ENCODE data around the gene ATP2B2.

Gene ATP2B2

GRCh38 chr3:10404876-10405275, 100.5 kb downstream of the ATP2B2 start:
- Histone ChIP-seq H3K4me2 (ENCODE audit: insufficient read depth, low read length, poor library complexity, severe bottlenecking) (no peak overlapping the region), H3K36me3 (replicated peaks in 1 of 2; ENCODE audit: control insufficient read depth in 2 of 2, insufficient read depth in 2 of 2, low read length in 2 of 2) (no peaks in the 10 kb centered on the region), H2AFZ (ENCODE audit: low read length) (no peak overlapping the region), H2BK15ac (ENCODE audit: low read length) (no peak overlapping the region), H2AK5ac (ENCODE audit: low read depth, low read length) (no peak overlapping the region), H4K8ac (ENCODE audit: low read depth, low read length) (no peak overlapping the region), H3K18ac (ENCODE audit: low read length) (no peak overlapping the region), H3K79me1 (ENCODE audit: low read depth, low read length) (no peaks in the 10 kb centered on the region), H3K4me1 (ENCODE audit: control insufficient read depth in 2 of 2, insufficient read depth in 1 of 2, low read depth in 1 of 2, low read length in 2 of 2) (no peaks in the 10 kb centered on the region), H3K4me3 (ENCODE audit: low read length in 2 of 2) (no peak overlapping the region), H2BK12ac (ENCODE audit: low read length) (no peak overlapping the region), H3K9ac (ENCODE audit: low read depth, low read length, poor library complexity) (no peak overlapping the region), H3K27me3 (ENCODE audit: control insufficient read depth in 3 of 3, insufficient read depth in 3 of 3, low read depth in 1 of 3, low read length in 3 of 3) (peaks cover 0 to 40% (median 0%) of the 10 kb centered on the region in 3 experiments), H3K23ac (ENCODE audit: low read depth, low read length, poor library complexity) (no peak overlapping the region), H2BK120ac (ENCODE audit: low read depth, low read length) (no peak overlapping the region), H2BK5ac (ENCODE audit: low read length) (no peak overlapping the region), H4K91ac (ENCODE audit: low read depth, low read length, poor library complexity) (no peak overlapping the region), H3K27ac (replicated peaks; ENCODE audit: low read length) (no peak overlapping the region), H3K14ac (ENCODE audit: low read length) (no peak overlapping the region), H3K9me3 (replicated peaks in 1 of 2; ENCODE audit: control insufficient read depth in 2 of 2, insufficient read depth in 1 of 2, low read depth in 1 of 2, low read length in 2 of 2) (no peaks in the 10 kb centered on the region), H3K4ac (ENCODE audit: low read length) (no peak overlapping the region)
- no CpG with 5 or more reads among the region's 3 CpGs for WGBS, 2 donors (ENCODE audit: extremely low coverage in 2 of 2, insufficient read length in 2 of 2, insufficient replicate concordance in 1 of 2)
- DNase-seq (ENCODE audit: low spot score), result no peak

GRCh38 chr3:10404377-10404776, 101.0 kb downstream of the ATP2B2 start:
- no peak overlapping the region for H3K4ac ChIP-seq (ENCODE audit: low read length)
- no peaks in the 10 kb centered on the region for H3K4me1 ChIP-seq (ENCODE audit: control insufficient read depth in 2 of 2, insufficient read depth in 1 of 2, low read depth in 1 of 2, low read length in 2 of 2)
- H4K8ac ChIP-seq (ENCODE audit: low read depth, low read length), result no peak overlapping the region
- no CpG with 5 or more reads among the region's 4 CpGs for WGBS, 2 donors (ENCODE audit: extremely low coverage in 2 of 2, insufficient read length in 2 of 2, insufficient replicate concordance in 1 of 2)
- no peak overlapping the region for H2BK120ac ChIP-seq (ENCODE audit: low read depth, low read length)
- H3K79me1 ChIP-seq (ENCODE audit: low read depth, low read length), result no peaks in the 10 kb centered on the region
- H3K9me3 ChIP-seq (replicated peaks in 1 of 2; ENCODE audit: control insufficient read depth in 2 of 2, insufficient read depth in 1 of 2, low read depth in 1 of 2, low read length in 2 of 2), result no peaks in the 10 kb centered on the region
- no peak overlapping the region for H3K27ac ChIP-seq (replicated peaks; ENCODE audit: low read length)
- no peak overlapping the region for H3K4me3 ChIP-seq (ENCODE audit: low read length in 2 of 2)
- peaks cover 0 to 40% (median 0%) of the 10 kb centered on the region in 3 experiments for H3K27me3 ChIP-seq (ENCODE audit: control insufficient read depth in 3 of 3, insufficient read depth in 3 of 3, low read depth in 1 of 3, low read length in 3 of 3)
- H2BK12ac ChIP-seq (ENCODE audit: low read length), result no peak overlapping the region
- H3K4me2 ChIP-seq (ENCODE audit: insufficient read depth, low read length, poor library complexity, severe bottlenecking), result no peak overlapping the region
- H3K9ac ChIP-seq (ENCODE audit: low read depth, low read length, poor library complexity), result no peak overlapping the region
- no peak overlapping the region for H3K18ac ChIP-seq (ENCODE audit: low read length)
- no peak overlapping the region for H2BK15ac ChIP-seq (ENCODE audit: low read length)
- no peak overlapping the region for H2AK5ac ChIP-seq (ENCODE audit: low read depth, low read length)
- H4K91ac ChIP-seq (ENCODE audit: low read depth, low read length, poor library complexity), result no peak overlapping the region
- H3K36me3 ChIP-seq (replicated peaks in 1 of 2; ENCODE audit: control insufficient read depth in 2 of 2, insufficient read depth in 2 of 2, low read length in 2 of 2), result no peaks in the 10 kb centered on the region
- no peak for DNase-seq (ENCODE audit: low spot score)
- no peak overlapping the region for H2AFZ ChIP-seq (ENCODE audit: low read length)
- no peak overlapping the region for H2BK5ac ChIP-seq (ENCODE audit: low read length)
- no peak overlapping the region for H3K23ac ChIP-seq (ENCODE audit: low read depth, low read length, poor library complexity)
- no peak overlapping the region for H3K14ac ChIP-seq (ENCODE audit: low read length)

- no peaks in the 10 kb centered on the region for H3K79me1 ChIP-seq (ENCODE audit: low read depth, low read length)
- H3K4me1 ChIP-seq (ENCODE audit: control insufficient read depth in 2 of 2, insufficient read depth in 1 of 2, low read depth in 1 of 2, low read length in 2 of 2), result no peaks in the 10 kb centered on the region
- no peak overlapping the region for H3K14ac ChIP-seq (ENCODE audit: low read length)
- H3K27me3 ChIP-seq (ENCODE audit: control insufficient read depth in 3 of 3, insufficient read depth in 3 of 3, low read depth in 1 of 3, low read length in 3 of 3), result peaks cover 0 to 29% (median 0%) of the 10 kb centered on the region in 3 experiments
- no peak overlapping the region for H3K4me3 ChIP-seq (ENCODE audit: low read length in 2 of 2)
- H2BK5ac ChIP-seq (ENCODE audit: low read length), result no peak overlapping the region
- no peak overlapping the region for H3K4ac ChIP-seq (ENCODE audit: low read length)
- no peaks in the 10 kb centered on the region for H3K36me3 ChIP-seq (replicated peaks in 1 of 2; ENCODE audit: control insufficient read depth in 2 of 2, insufficient read depth in 2 of 2, low read length in 2 of 2)
- H2BK15ac ChIP-seq (ENCODE audit: low read length), result no peak overlapping the region
- H3K9ac ChIP-seq (ENCODE audit: low read depth, low read length, poor library complexity), result no peak overlapping the region
- H3K23ac ChIP-seq (ENCODE audit: low read depth, low read length, poor library complexity), result no peak overlapping the region
- H3K27ac ChIP-seq (replicated peaks; ENCODE audit: low read length), result no peak overlapping the region
- H2BK120ac ChIP-seq (ENCODE audit: low read depth, low read length), result no peak overlapping the region
- H2AFZ ChIP-seq (ENCODE audit: low read length), result no peak overlapping the region
- no peak overlapping the region for H3K4me2 ChIP-seq (ENCODE audit: insufficient read depth, low read length, poor library complexity, severe bottlenecking)
- no peaks in the 10 kb centered on the region for H3K9me3 ChIP-seq (replicated peaks in 1 of 2; ENCODE audit: control insufficient read depth in 2 of 2, insufficient read depth in 1 of 2, low read depth in 1 of 2, low read length in 2 of 2)
- no peak overlapping the region for H2AK5ac ChIP-seq (ENCODE audit: low read depth, low read length)
- H2BK12ac ChIP-seq (ENCODE audit: low read length), result no peak overlapping the region
- DNase-seq (ENCODE audit: low spot score), result no peak
- no peak overlapping the region for H3K18ac ChIP-seq (ENCODE audit: low read length)
- H4K91ac ChIP-seq (ENCODE audit: low read depth, low read length, poor library complexity), result no peak overlapping the region
- H4K8ac ChIP-seq (ENCODE audit: low read depth, low read length), result no peak overlapping the region
- WGBS, 2 donors (ENCODE audit: extremely low coverage in 2 of 2, insufficient read length in 2 of 2, insufficient replicate concordance in 1 of 2), result no CpG with 5 or more reads among the region's 14 CpGs
Observed at GRCh38 chr3:10401990-10402761, 103.2 kb downstream of the ATP2B2 start.

- Histone ChIP-seq H3K14ac (ENCODE audit: low read length) (no peak overlapping the region), H3K4me3 (ENCODE audit: low read length in 2 of 2) (no peak overlapping the region), H3K4ac (ENCODE audit: low read length) (no peak overlapping the region), H4K91ac (ENCODE audit: low read depth, low read length, poor library complexity) (no peak overlapping the region), H3K9ac (ENCODE audit: low read depth, low read length, poor library complexity) (no peak overlapping the region), H2BK12ac (ENCODE audit: low read length) (no peak overlapping the region), H3K4me1 (ENCODE audit: control insufficient read depth in 2 of 2, insufficient read depth in 1 of 2, low read depth in 1 of 2, low read length in 2 of 2) (no peaks in the 10 kb centered on the region), H3K36me3 (replicated peaks in 1 of 2; ENCODE audit: control insufficient read depth in 2 of 2, insufficient read depth in 2 of 2, low read length in 2 of 2) (no peaks in the 10 kb centered on the region), H3K27ac (replicated peaks; ENCODE audit: low read length) (no peak overlapping the region), H2AFZ (ENCODE audit: low read length) (no peak overlapping the region), H4K8ac (ENCODE audit: low read depth, low read length) (no peak overlapping the region), H2BK5ac (ENCODE audit: low read length) (no peak overlapping the region), H2BK15ac (ENCODE audit: low read length) (no peak overlapping the region), H3K23ac (ENCODE audit: low read depth, low read length, poor library complexity) (no peak overlapping the region), H3K4me2 (ENCODE audit: insufficient read depth, low read length, poor library complexity, severe bottlenecking) (no peak overlapping the region), H2AK5ac (ENCODE audit: low read depth, low read length) (no peak overlapping the region), H2BK120ac (ENCODE audit: low read depth, low read length) (no peak overlapping the region), H3K9me3 (replicated peaks in 1 of 2; ENCODE audit: control insufficient read depth in 2 of 2, insufficient read depth in 1 of 2, low read depth in 1 of 2, low read length in 2 of 2) (no peaks in the 10 kb centered on the region), H3K27me3 (ENCODE audit: control insufficient read depth in 3 of 3, insufficient read depth in 3 of 3, low read depth in 1 of 3, low read length in 3 of 3) (peaks cover 0 to 42% (median 0%) of the 10 kb centered on the region in 3 experiments), H3K79me1 (ENCODE audit: low read depth, low read length) (no peaks in the 10 kb centered on the region), H3K18ac (ENCODE audit: low read length) (no peak overlapping the region)
- WGBS, 2 donors (ENCODE audit: extremely low coverage in 2 of 2, insufficient read length in 2 of 2, insufficient replicate concordance in 1 of 2), result no CpG with 5 or more reads among the region's 12 CpGs
- no peak for DNase-seq (ENCODE audit: low spot score)
Observed at GRCh38 chr3:10400749-10401495, 104.5 kb downstream of the ATP2B2 start.
